NCI-H1930 (cell line): ENCODE results near the gene PRKCD.

Experiments
- DNase-seq, 2 experiments: peaks; one replicate each; lab custom pipeline; 2025; lab: John Stamatoyannopoulos, UW

PRKCD gene

DNA sequence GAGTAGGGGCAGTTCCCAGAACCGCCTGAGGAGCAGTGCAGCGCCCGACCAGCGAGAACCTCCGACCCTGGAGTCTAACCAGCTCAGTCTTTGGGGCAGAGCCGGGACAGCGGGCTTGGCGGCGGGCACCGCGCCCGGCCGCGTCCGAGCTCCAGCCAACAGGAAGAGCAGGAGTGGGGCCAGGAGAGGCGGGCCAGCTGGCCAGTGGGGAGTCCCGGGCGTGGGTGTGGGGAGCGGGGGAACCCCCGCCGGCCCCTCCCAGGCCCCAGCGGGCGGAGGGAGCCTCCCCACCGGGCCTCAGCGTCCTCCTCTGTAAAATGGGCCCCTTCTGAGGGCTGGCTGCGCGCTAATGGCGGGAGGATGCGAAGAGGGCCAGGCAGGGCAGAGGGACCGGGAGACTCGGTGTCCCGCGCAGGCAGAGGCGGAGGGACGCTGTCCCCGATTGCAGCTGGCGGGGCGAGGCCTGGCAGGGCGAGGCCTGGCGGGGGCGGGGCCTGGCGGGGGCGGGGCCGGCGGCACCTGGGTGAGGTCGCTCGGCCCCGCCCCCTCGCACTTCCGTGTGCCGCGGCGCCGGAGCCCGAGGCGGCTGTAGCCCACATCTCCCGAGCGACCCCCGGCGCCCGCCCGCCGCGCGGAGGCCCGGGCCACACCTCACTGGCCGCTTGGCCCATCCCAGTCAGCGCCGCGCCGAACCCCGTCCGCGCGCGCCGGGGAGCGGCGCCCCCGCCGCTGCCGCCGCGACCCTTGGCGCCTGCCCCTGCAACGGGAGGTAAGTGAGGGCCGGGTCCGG, at the start of gene PRKCD:
Gene PRKCD, plus strand, starts transcription at position 550 of the 790 bp plus-strand sequence. CDS start 17,214 bp downstream, outside the sequence.
- peak; percentile 25 to 30 for DNase-seq

DNA sequence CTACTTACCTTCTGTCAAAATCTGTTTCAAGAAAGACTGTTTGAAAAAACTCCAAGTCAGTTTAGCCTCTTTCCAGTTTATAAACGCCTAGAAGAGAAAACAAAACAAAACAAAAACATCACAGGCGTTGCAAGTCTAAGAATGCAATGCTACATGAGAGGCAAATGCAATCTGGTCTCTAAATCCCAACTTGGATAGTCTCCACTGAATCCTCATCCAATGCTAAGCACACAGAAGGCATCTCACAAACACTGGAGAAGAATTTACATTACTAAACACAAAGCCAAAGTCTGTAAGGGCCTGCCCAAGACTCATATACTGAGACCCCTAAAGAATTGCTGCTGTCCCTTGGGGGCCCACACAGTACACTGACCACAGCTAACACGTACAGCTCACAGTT, 49.2 kb upstream of the PRKCD start:
- no peak for DNase-seq

DNA sequence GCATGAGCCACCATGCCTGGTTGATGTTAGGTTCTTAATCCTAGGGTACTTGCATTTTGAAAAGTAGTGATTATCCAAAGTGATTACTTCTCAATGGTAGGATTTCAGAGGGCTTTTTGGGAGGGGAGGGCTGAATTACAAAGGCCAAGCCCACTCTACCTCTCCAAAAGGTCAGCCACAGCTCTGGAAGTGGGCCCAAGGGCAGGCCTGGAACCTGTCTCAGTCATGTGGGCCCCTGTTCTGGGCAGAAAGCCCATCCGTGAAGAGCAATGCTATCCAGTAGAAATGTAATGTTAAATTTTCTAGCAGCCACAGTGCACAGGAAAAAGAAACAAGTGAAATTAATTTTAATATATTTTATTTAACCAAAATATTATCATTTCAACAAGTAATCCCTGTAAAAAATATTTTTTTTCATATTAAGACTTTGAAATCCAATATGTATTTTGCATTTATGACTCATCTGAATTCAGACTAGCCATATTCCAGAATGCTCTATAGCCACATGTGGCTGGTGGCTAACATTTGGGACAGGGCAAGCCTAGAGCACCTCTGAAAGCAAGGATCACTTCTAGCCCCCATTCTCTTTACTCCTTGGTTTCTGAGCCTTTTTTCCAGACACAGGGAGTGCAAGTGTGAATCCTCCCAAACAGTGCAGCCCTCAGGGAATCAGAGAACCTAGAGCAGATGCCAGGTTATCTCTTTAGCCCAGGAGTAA, 47.6 kb upstream of the PRKCD start:
- no peak for DNase-seq

DNA sequence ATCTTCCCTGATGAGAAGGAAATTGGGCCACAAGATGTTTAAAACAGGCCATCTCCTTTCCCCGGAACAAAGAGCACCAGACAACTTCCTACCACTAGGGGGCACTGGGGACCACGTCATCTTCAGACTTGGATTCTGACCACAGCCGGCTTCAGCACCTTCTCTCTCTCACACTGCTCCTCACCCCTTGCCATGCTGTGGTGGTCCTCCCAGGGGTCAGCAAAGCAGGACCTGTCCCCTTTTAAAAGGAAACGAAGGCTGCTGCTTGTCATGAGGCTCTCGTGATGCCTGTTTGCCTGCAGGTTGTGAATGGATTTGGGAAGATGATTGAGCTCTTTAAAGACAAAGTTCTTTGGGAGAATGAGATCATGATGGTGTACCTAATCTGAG, 47.0 kb upstream of the PRKCD start:
- peak; percentile 36 to 47 for DNase-seq

DNA sequence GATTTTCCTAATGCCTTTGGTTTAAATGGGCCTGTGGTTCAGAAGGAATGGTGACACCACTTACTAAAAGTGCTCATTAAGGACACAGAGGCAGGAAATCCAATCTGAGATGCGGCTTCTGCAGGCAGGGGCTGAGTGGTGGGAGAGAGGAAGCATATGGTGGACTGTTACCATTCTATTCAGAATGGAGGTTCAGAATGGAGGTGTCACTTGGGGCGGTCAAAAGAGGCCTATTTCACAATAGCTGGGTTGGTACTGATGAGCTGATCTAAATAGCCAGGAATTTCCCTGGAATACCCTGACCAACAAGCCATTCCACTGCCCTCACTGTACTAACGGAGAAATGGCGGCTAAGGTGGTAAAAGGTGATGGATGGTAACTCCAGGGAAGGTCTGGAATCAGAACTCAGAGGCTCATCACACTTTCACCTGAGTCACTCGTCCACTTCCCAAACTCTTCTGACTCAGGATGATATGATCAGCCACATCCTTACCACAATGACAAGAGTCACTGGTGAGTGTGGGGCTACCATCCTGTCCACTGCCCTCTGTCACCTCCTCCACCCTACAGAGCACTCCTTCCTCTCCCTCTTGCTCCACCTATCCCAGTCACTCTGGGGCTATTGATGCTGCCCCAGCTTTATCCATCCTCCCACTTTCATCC, 46.5 kb upstream of the PRKCD start:
- DNase-seq, result no peak

DNA sequence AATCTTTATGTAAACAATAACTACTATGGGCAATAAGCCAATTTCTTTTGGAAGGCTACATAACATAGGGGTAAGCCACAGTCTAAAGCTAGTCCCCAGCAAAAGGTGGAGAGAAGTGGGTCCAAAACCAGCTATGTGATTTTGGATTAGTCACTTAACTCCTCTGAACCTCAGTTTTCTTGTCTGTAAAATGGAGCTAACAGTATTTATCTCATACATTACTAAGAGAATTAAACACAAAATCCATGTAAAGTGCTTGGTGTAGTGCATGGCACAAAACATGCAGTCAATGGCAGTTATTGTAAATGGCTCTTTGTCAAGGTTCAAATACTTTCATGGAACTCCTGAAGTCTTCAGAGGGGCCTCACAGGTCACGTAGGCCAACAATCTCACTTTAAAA, 44.1 kb upstream of the PRKCD start:
- DNase-seq, result no peak

DNA sequence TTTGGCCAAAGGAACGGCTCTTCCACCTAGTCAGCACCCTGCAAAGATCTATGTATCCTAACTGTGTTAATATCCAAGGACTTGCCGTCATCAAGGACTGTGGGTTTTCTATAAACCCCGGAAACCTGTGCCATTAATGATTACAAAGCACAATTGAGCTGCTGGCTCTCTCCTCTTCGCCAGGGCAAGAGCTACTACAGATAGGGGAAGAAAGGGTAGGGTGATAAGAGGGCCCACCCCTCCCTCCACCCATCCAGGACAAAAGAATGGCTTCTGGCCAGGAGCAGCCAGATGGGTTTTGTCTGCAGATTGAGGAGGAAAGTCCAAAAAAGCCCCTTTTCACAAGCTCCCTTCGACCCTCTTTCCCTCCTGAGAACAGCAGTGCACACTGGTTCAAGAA, 40.7 kb upstream of the PRKCD start:
- DNase-seq, result no peak

DNA sequence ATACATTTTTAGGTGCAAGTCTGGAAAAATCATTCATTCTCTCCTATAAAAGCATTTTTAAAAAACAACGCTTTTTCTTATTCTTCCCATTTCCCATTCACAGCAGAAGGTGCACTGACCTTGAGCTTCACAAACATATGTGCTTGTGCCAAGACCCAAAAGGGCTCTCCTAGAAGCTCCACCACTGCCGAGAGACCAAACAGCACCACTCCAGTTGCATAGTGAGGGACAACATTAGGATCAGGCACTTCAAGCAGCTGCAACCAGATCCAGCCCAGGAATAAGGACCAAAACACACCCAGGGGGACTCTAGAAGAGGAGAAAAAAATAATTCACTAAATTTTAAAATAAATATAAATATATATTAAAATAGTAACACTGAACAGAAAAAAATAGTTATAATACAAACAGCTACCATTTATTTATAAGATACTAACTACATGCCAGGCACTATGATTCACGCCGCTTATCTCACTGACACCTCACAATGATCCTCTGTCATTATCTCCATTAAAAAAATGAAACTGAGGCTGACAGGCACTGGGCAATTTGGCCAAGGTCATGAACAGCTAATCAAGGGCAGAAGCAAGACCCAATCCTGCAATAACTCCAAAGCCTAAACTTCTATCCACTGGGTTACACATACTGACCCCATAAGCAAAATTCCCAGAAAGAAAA, 38.6 kb upstream of the PRKCD start:
- no peak for DNase-seq

DNA sequence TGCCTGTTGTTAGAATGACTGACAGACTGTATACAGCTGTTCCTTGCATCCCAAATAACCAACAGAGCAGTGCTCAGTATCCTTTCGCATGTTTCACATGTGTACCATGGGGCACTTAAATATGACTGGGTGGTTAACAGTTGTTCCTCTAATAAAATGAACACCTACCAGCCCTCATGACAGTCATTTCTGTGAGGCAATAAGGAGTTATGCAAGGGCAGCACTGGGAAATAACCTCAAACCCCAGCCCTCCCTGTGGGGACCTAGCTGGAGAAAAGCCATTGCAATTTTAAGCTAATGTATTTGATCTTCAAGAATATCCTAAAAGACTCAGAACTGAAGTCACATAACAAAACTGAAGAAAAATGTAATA, 38.1 kb upstream of the PRKCD start:
- DNase-seq, result no peak

DNA sequence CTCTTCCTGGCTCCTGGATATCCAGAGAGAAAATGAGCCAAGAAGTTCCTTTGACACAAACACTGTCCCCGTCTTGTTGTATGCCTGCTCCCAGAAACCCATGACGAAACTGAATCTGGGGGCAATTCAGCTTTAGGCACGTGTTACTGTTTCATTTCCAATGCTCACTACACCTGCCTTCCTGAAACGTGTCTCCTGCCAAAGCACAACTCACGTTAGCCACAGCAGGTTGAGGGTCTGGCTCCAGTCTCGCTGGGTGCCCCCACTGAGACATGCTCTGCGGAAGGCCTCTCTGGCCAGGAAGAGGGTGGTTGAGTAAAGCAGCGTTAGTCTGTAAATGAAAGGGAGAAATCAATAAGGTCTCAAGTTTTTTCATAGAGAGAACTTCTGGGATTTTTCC, 37.5 kb upstream of the PRKCD start:
- no peak for DNase-seq

DNA sequence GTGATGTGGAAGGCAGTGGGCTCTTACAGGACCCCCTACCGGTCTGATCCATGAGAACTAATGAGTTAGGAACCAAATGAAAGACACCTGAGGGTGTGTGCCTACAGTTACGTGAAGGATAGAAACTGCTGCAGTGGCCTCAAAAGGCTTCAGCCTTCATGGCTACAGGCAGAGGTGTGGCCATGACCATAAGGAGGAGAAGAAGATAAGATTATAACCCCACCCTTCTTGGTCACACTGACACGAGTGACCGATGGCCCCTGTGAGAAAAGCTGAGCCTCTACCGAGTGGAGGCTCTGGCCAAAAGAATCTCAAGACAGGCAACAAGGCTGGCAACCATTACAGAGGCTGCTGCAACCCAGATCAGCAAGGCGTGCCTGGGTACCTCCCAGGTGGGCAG, 37.1 kb upstream of the PRKCD start:
- DNase-seq, result no peak

DNA sequence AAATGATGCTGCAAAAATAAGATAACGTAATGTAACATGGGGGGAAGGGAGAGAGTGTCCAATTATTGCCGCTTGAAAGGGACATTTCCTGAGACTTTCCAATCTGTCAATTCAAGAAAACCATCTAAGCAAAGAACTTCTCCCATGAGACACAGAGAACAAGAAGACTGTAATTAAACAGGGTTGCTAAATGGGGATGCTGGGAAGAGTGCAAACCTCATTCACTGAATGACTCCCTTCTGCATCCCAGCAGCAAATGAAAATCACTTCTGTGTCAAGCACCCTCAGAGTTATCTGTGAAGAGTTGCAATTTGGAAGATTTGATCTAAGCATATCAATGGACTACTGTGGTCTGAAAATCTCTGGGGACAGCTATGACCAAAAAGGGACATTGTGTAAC, 34.4 kb upstream of the PRKCD start:
- no peak for DNase-seq

DNA sequence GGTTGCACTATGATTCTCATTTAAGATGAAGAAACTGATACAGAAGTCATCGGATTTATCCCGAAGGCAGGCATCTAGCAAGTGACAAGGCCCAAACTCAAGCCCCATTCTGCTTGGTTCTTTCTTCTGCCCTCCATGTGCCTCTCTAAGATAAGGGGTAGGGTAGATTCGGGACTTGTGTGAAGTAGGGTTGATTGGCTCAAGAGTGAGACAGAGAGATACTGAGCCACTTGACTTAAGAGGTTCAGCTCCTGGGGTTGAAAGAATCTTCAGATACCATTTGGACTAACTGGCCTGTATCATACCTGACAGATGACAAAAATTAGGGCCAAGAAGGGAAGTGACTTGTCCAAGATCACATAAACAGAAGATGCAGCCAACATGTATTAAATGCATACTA, 31.7 kb upstream of the PRKCD start:
- DNase-seq, result no peak

DNA sequence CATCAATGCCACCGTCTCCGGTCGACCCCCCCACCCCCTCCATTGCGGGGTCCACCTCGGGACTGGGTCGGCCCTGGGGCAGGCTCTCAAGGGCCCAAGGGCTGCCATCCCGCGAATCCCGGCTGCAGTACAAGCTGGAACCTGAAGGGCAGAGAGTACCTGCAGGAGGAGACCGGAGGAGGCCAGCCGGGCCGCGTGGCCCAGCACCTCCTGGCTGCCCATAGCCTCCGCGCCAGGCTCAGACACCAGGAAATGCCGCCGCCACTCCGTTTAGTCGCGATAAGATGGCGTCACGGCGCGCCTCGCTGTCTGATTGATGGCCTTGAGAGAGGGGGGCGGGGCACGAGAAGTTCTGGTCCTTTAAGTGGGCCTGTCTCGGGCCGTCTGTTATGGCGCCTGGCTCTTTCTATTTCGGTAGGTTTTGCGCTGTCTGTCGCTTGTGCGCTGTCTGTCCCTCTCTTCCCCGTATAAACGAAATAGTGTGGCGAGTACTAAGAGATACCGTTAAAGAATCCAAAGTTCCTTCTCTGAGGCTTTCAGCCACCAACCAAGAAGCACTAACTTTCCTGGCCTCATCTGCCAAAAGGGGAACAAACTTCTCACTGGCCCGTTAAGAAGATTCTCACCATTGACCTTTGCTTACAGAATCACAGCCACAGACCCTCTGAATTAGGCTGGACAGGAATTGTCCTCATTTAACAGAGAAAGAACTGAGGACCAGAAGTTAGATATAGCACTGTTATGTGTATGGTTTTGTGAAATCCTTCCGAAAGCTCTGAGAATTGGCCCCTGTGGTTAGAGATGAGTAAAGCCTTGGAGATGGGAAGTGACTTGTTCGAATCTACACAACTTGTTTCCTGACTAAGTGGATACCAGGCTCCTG, 30.6 kb upstream of the PRKCD start, which contains the start of gene RFT1:
Gene RFT1, minus strand, starts transcription at position 257 of the 883 bp plus-strand sequence. Its CDS starts 35 bp downstream, at position 222.
- peak; percentile 75 to 83 for DNase-seq

DNA sequence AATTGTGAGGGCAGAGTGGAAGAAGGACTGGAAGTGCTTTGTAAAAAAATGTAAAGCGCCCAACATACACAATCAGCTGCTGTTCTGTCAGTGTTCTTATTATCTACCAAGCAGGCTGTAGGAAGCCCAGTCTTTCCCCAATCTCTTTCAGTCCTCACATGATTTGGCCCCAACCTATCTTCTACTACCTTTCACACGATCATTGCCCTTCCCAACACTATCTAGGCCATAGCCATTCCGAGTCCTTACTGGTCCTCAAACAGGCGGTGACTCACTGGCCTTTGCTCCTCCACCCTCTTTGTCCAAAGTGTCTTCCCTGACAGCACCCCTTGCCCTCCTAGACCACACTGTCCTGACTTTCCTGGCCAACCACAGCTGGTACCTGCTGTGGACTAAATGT, 29.9 kb upstream of the PRKCD start:
- no peak for DNase-seq

DNA sequence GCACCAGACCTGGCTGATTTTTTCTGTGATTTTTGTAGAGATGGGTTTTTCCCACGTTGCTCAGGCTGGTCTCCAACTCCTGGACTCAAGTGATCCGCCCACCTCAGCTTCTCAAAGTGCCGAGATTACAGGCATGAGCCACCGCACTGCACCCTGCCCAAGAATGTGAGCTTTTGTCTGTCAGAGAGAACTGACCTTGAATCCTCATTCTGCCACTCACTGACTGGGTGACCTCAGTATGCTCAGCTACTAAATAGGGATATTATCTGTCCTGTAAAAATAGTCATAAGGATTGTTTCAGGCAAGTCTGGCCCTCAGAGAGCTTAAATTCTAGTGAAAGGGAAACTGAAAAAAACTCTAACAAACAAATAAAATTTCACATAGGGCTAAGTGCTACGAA, 28.7 kb upstream of the PRKCD start:
- no peak for DNase-seq

DNA sequence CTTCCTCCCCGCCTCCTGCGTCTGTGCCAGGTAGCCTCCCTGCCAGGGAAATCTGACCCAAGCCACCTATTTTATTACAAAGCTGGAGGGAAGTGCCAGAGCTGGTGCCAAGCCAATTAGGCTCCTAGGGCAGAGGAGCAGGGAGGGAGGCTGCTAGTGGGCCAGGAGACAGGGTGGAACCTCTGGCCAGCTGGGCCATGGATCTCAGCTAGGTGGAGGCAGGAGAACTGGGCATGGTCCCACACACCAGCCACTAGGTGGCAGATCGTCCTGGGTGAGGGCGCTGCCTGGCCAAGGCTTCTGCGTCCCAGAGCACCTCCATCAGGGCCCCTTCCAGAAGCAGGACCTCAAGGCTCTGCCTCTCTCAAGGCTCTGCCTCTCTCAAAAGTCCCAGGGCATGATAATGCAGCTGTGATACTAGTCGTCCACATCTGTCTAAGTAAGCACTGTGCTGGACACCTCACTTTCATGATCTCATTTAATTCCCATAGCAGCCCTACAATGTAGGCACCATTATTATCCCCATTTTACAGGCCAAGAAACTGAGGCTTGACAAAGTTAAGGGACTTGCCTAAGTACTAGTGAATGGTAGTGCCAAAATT, 26.3 kb upstream of the PRKCD start:
- peak; percentile 25 to 38 for DNase-seq

DNA sequence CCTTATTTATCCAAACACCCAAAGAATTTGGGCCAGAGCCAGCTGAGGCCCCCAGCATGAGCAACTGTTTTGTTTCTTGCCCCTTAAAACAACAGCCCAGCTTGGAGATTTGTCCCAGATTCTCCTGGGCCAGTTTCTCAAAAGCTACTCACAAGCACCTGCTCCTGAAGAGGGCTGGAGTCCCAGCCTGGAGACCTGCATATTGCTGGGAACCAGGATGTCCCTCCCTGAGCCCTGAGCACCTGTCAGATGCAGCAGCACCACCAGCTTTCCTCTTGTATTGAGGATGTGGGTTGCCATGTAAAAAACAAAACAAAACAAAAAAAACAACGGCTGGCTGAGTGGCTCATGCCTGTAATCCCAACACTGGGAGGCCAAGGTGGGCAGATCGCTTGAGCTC, 23.8 kb upstream of the PRKCD start:
- no peak for DNase-seq

DNA sequence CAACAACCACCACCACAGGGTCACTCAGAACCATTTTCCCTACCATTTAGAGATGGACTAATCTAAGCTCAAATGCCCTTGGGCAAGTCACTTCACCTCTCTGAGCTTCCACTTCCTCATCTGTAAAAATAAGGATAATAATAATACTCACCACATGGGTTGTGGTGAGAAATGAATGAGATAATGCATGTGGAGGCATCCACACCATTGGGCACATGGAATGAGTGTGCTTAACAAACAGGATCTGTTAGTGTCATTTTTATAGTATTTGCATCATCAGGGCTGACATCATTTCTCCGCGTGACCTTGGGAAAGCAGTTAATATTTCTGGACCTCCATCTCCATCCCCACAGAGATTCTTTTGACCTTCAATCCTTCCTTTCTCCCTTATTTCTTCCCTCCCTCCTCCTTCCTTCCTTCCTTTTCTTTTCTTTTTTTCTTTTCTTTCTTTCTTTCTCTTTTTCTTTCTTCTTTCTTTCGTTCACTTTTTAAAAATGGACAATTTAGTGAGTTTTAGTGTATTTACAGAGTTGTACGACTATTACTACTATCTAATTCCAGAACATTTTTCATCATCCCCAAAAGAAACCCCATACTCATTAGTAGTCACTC, 23.1 kb upstream of the PRKCD start:
- DNase-seq, result no peak
